Lower leg skin (tissue), 4 donors: ENCODE measurements around the gene KCTD15. TPM values are rescaled to one million over a fixed set of nuclear protein-coding genes. Genes with fewer than 3 reads are reported as not detected.
A peak's percentile ranks its signal among the peaks of the same experiment; 100 is the strongest.

ENCODE experiments used
- DNase-seq, 2 donors: peaks; one replicate each; pipeline ENCODE4 v3.0.0-alpha.2; 2019; ENCODE audit warnings: low spot score in 2 of 2
- H3K4me3 ChIP-seq: fragments of 200-600 bp; sonication (generic); 2 replicates; pipeline ENCODE4 v1.5.1; 2017; ENCODE audit warnings: mild to moderate bottlenecking, low read depth; ENCODE audit not compliant: poor library complexity, severe bottlenecking
- POLR2A ChIP-seq, 2 donors: fragments of 450-650 bp; IDR thresholded peaks; one replicate each; pipeline ENCODE4 v1.6.1; 2016 to 2017; ENCODE audit warnings: antibody characterized with exemption in 2 of 2, mild to moderate bottlenecking in 1 of 2, moderate library complexity in 1 of 2
- WGBS, 2 donors: methylation state at CpG; one replicate each; pipeline ENCODE4 v1.1.5; 2018; 5-methylcytosine and 5-hydroxymethylcytosine counted together
- intact Hi-C: fragments of 100-400 bp; cut with DNase I; formaldehyde crosslinking; loops from one replicate; pipeline ENCODE4 v1.15.0; 2023; ENCODE audit warnings: low total_unique reads
- total RNA-seq, 4 donors: library from RNA; depleted of rRNA; stranded (reverse); fragments of >200 nt; gene quantifications; one replicate each; pipeline ENCODE4 v1.1.0, GENCODE V29; 2016
- TF ChIP-seq, protein P1 (sequence below), 3 donors: fragments of 450-650 bp; IDR thresholded peaks; one replicate each; pipeline ENCODE4 v1.5.1; 2016; ENCODE audit warnings: antibody characterized with exemption in 3 of 3, mild to moderate bottlenecking in 3 of 3, moderate library complexity in 2 of 3

KCTD15 gene
- total RNA-seq, 4 donors from 2014 or later: 140 to 190 (median 164) TPM

DNA sequence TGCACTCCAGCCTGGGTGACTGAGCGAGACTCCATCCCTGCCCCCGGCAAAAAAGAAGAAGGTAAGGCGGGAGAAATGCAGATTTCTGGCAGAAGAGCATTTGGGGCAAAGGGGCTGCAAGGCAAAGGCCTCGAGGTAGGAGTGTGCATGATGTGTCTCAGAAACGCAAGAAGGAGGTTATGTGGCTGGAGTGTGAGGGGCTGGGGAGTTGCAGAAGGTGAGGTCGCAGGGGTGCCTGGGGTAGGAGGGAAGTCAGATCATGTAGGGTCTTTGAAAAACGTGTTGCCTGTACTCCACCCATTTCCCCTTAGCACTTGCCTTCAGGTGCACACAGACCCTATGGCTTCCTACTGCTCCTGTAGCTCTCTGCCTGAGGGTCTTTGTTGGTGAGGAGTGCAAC lies 29.9 kb downstream of the KCTD15 start:
- peak in 1 of 2 donors; percentile 57 for DNase-seq
- TF ChIP-seq, protein P1, sequence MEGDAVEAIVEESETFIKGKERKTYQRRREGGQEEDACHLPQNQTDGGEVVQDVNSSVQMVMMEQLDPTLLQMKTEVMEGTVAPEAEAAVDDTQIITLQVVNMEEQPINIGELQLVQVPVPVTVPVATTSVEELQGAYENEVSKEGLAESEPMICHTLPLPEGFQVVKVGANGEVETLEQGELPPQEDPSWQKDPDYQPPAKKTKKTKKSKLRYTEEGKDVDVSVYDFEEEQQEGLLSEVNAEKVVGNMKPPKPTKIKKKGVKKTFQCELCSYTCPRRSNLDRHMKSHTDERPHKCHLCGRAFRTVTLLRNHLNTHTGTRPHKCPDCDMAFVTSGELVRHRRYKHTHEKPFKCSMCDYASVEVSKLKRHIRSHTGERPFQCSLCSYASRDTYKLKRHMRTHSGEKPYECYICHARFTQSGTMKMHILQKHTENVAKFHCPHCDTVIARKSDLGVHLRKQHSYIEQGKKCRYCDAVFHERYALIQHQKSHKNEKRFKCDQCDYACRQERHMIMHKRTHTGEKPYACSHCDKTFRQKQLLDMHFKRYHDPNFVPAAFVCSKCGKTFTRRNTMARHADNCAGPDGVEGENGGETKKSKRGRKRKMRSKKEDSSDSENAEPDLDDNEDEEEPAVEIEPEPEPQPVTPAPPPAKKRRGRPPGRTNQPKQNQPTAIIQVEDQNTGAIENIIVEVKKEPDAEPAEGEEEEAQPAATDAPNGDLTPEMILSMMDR (IDR thresholded peaks at IDR 0.05): no peak
- TF ChIP-seq POLR2A (IDR thresholded peaks at IDR 0.05): no peak
- intact Hi-C loops: no loop called here
- WGBS, 2 donors: 85 to 86% methylated on average over 7 of the region's 7 CpGs
- H3K4me3 ChIP-seq: no peak overlapping the region

DNA sequence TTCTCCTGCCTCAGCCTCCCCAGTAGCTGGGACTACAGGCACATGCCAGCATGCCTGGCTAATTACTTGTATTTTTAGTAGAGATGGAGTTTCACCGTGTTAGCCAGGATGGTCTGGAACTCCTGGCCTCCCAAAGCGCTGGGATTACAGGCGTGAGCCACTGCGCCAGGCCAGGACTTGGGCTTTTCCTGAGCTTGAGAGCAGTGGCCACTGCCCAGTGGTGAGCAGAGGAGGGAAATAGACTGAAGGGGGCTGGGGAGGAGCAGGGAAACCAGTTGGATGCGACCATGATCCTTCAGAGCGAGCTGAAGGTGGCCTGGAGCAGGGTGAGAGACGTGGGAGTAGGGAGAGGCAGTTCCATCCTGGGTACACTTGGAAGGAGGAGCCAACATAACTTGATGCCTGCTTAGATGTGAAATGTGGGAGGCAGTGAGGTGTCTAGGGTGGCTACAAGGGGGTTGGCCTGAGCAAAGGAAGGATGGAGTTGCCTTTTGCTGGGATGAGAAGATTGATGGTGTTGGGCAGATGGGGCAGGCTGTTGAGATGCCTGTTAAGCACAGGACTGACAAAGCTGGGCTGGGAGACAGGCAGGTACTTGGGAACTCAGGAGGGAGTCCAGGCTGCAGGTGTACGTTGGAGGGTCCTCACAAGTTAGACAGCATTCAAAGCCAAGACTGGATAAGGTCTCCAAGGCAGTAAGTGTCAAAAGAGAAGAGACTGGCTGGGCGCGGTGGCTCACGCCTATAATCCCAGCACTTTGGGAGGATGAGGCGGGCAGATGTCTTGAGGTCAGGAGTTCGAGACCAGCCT lies 31.8 kb downstream of the KCTD15 start:
- TF ChIP-seq POLR2A (IDR thresholded peaks at IDR 0.05): no peak
- TF ChIP-seq, protein P1 (IDR thresholded peaks at IDR 0.05): no peak
- DNase-seq: peak in 1 of 2 donors; percentile 76
- 82 to 90% methylated on average over 13 of the region's 13 CpGs for WGBS, 2 donors
- no peak overlapping the region for H3K4me3 ChIP-seq
- intact Hi-C loops: no loop called here

DNA sequence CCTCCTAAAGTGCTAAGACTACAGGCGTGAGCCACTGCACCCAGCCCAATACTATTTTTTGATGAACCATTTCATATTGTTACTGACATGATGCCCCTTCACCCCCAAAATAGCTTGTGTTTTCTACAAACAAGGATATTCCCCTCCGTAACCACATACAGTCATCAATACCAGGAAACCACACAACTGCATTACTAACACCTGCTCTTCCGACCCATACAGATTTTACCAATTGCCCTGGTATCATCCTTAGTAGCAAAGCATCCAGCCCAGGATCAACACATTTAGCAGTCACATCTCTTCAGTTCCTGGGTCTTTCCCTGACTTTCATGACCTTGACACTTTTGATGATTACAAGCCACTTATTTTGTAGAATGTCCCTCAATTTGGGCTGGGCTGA lies 33.6 kb downstream of the KCTD15 start:
- no peak for TF ChIP-seq POLR2A (IDR thresholded peaks at IDR 0.05)
- TF ChIP-seq, protein P1 (IDR thresholded peaks at IDR 0.05): no peak
- peak in 1 of 2 donors; percentile 17 for DNase-seq
- no peak overlapping the region for H3K4me3 ChIP-seq
- intact Hi-C loops: no loop called here
- 88 to 89% methylated on average over 3 of the region's 3 CpGs for WGBS, 2 donors

DNA sequence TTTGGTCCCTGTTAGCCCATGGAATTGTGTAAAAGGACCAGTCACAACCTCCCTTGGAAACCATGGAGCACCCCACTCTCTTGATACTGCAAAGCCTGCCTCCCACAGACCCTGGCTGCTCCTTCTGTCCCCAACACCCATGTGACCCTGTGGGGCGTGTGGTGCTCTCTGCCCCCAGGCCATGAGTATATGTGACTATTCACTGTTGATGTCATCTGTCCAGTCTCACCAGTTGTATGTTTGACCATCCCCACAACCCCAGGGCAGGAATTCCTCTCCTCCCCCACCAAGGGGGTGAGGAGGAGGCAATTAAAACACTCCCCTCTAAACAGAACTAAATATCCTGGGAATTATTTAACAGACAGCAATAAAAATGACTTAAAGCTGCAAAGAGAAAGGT lies 35.2 kb downstream of the KCTD15 start:
- no peak for DNase-seq
- H3K4me3 ChIP-seq: no peak overlapping the region
- 67 to 80% methylated on average over 1 of the region's 1 CpG for WGBS, 2 donors
- TF ChIP-seq, protein P1 (IDR thresholded peaks at IDR 0.05): no peak
- TF ChIP-seq POLR2A (IDR thresholded peaks at IDR 0.05): no peak
- intact Hi-C loops: no loop called here

DNA sequence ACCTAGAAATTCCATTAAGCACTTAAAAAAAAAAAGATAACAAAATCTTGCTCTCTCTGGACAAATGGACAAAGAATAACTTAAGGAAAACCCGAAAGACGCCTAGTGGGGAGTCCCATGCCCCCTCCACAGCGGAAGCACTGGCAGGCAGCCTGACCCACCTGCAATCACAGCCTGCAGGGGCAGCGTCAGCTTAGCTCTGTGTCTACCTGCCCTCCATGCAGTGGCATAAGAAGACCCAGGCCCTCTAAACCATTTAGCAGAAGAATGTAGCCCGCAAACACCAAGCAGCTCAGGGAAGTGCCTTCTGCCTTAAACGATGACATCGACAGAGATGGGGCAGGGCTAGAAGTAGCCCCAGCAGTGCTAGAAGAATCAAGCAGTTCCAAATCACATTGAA lies 36.0 kb downstream of the KCTD15 start:
- no peak for DNase-seq

More for the DNA sequence above, 36.0 kb downstream of the KCTD15 start:
- H3K4me3 ChIP-seq: no peak overlapping the region
- TF ChIP-seq, protein P1 (IDR thresholded peaks at IDR 0.05): no peak
- no peak for TF ChIP-seq POLR2A (IDR thresholded peaks at IDR 0.05)
- WGBS, 2 donors: 67 to 85% methylated on average over 7 of the region's 7 CpGs
- intact Hi-C loops: no loop called here
